ENCODE data around the gene JARID2. TPM values are rescaled to one million over a fixed set of nuclear protein-coding genes. Genes with fewer than 3 reads are reported as not detected.

Gene JARID2
- total RNA-seq, result 13.8 TPM
- long read RNA-seq, partial matches to known transcripts, result 14 of 41 reads
- long read RNA-seq, other reads (novel, unspliced or antisense), result 27 of 41 reads

GRCh38 chr6:15245361-15246216, at the start of gene JARID2:
Gene JARID2, plus strand, starts transcription at chr6:15246069. Its CDS starts 471 bp downstream, at chr6:15246540.
- DNase-seq (ENCODE audit: low spot score), result peak; percentile 98

- no peak for DNase-seq (ENCODE audit: low spot score)
Observed at GRCh38 chr6:15200087-15200486, 45.8 kb upstream of the JARID2 start.

- no peak for DNase-seq (ENCODE audit: low spot score)
Observed at GRCh38 chr6:15205321-15205720, 40.5 kb upstream of the JARID2 start.

DNA sequence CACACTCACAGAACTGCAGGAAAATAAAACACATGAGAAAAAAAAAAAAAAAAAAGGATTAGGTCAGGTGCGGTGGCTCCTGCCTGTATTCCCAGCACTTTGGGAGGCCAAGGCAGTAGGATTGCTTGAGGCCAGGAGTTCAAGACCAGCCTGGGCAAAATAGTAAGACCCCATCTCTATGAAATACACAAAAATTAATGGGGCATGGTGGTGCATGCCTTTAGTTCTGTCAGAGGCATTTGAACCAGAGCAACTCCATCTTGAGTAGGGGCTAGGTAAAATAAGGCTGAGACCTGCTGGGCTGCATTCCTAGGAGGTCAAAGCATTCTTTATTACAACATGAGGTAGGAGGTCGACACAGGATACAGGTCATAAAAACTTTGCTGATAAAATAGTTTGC, 39.0 kb upstream of the JARID2 start:
- no peak for DNase-seq (ENCODE audit: low spot score)

DNA sequence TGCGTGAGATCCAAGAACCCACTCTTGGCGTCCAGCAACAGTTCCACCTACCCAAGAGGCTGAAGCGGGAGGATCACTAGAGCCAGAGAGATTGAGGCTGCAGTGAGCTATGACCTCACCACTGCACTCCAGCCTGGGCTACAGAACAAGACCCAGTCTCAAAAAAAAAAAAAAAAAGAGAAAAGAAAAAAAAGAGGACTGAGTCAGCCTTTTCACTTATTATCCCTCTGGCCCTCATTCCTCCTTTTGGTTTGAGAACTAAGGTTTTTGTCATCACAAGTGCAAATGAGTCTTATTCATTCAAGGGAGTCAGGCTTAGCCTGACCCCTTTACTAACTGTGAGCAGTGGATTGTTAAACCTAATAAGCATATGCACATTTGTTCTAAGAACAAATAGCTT, 37.9 kb upstream of the JARID2 start:
- DNase-seq (ENCODE audit: low spot score), result no peak

- no peak for DNase-seq (ENCODE audit: low spot score)
Observed at GRCh38 chr6:15213838-15214400, 31.9 kb upstream of the JARID2 start.

GRCh38 chr6:15218401-15218800, 27.5 kb upstream of the JARID2 start:
- DNase-seq (ENCODE audit: low spot score), result no peak

DNA sequence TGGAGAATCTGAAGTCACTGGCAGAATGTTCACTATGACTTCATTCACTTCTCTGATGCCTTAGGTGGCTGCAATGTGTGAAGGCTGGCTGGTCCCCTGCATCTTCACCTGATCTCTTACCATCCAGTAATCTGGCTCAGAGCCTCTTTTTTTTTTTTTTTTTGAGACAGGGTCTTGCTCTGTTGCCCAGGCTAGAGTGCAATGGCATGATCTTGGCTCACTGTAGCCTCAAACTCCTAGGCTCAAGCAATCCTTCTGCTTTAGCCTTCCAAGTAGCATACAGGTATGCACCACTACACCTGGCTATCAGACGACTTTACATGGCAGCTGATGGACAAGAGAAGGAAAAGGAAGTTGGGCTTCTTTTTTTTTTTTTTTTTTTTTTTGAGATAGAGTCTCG, 25.8 kb upstream of the JARID2 start:
- no peak for DNase-seq (ENCODE audit: low spot score)

- peak; percentile 26 for DNase-seq (ENCODE audit: low spot score)
Observed at GRCh38 chr6:15227827-15228318, 18.0 kb upstream of the JARID2 start.

DNA sequence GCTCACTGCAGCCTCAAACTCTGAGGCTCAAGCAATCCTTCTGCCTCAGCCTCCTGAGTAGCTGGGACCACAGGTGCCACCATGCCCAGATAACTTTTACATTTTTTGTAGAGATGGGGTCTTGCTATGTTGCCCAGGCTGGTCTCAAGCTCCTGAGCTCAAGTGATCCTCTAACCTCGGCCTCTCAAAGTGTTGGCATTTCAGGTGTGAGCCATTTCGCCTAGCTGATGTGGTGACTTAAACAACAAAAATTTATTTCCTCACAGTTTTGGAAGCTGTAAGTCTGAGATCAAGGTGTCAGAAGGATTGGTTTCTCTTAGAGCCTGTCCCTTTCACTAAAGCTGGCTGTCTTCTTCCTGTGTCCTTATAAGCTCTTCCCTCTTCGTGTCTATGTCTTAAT, 15.0 kb upstream of the JARID2 start:
- no peak for DNase-seq (ENCODE audit: low spot score)

DNA sequence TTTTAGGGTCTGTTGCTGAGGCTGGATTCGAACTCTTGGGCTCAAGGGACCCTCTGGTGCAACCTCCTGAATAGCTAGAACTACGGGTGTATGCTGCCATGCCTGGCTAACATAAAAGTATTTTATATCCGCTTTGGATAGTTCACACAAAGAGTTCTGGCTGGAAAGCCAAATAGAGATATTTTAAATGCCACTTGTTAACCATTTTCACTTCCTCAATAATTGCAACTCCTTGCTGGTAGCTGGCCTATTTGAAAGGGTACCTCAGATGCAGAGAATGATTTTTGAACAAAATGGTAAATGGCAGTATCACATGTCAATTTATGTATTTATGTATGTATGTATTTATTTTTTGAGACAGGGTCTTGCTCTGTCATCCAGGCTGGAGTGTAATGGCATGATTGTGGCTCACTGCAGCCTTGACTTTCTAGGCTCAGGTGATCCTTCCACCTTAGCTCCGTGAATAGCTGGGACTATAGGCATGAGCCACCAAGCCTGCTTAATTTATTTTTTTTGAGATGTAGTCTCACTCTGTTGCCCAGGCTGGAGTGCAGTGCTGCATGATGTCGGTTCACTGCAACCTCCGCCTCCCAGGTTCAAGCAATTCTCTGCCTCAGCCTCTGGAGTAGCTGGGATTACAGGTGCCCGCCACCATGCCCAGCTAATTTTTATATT, 12.9 kb upstream of the JARID2 start:
- DNase-seq (ENCODE audit: low spot score), result peak; percentile 26

GRCh38 chr6:15234068-15234758, 11.7 kb upstream of the JARID2 start:
- peak; percentile 49 for DNase-seq (ENCODE audit: low spot score)

- no peak for DNase-seq (ENCODE audit: low spot score)
Observed at GRCh38 chr6:15239616-15240364, 6.1 kb upstream of the JARID2 start.

- DNase-seq (ENCODE audit: low spot score), result no peak
Observed at GRCh38 chr6:15242503-15242902, 3.4 kb upstream of the JARID2 start.

DNA sequence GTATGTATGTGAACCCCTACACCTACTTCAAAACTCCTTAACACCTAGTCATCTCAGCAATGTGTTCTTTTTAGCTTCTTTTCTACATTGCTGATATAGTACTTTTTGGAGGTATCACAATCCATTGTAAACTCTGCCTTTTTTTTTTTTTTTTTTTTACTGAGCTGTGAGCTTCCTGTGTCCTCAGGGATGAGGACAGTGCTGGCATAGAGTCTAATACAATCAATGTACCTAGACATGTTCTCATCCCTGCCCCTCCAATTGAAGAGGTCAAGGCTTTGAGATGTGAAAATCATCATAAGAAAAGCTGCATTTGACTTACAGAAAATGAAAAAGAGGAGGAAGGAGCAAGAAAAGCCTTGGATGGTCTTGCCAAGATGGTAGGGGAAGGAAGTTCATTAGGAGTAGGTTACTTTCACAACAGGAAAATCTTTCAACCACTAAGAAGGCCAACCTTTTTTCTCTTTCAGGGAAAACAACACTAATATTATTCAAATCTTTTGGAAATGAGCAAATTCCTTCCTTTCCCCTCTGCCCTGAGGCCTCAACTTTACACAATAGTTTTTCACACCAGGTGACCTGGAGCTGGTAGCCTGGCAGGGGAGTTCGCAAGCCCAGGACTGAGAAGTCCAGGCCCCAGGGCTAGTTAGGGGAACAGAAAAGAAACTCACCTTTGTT, 2.8 kb upstream of the JARID2 start:
- DNase-seq (ENCODE audit: low spot score), result no peak

DNA sequence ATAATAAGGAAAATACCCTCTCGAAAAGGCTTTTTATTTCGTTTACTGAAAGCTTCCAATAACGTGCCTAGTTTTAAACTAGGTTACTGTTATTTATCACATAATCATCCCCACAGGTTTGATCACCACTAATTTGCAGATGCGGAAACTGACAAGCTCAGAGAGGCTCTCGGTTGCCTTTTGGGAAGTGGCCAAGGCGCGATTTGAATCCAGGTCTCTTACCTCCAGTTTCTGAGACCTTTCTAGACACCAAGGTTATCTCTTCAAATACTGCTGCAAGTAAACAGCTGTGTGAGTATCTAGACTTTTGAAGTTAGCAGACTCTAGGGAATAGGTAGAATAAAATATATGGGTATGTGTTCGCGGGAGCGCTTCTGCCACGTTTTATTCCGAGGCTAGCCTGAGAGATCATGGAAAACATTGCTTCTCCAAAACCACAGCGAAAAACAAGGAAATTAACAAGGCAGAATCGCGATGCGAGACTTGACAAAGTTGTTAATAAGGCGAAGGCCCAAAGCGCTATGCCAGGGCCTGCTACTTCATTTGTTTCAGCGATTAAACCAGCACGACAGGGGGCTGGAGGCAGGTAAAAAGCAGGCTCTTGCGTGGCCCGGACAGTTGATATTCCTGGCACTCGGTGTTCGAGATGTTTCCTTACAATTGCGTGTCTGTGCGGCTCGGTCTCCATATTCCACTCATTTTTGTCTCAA, 1.8 kb upstream of the JARID2 start:
- no peak for DNase-seq (ENCODE audit: low spot score)

DNA sequence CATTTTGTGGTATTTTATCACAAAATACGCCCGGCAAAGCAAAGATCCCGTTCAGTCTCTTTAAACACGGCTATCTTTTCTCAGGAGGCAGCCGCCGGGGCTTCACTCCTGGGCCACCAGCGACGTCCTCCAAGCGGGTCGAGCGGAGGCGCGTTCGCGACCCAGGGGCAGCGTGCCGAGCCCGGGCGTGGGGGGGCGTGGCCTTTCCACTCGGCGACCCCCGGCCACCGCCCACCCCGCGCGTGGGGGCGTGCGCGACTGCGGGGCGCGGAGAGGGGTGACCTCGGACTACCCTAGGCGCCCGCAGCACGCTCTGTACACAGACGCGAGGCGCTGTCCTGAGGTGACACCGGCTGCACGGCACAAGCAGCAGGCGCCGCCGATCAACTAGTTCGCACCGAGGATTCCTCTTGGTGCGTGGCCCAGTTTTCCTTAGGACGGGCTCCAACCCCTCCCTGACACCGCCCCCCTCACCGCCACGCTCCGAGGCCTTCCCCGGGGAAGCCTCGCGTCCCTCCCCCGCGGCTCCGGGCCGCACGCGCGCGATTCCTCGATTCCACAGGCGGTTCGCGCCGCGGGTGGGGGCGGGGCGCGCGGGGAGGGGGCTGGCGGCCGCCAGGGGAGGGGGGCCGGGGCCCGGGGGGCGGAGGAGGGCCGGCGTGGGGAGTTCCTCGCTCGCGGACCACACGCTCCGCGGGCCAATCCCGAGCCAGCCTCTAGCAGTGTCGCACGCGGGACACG, 1.1 kb upstream of the JARID2 start:
- DNase-seq (ENCODE audit: low spot score), result peak; percentile 93

GRCh38 chr6:15246217-15246665, 372 bp downstream of the JARID2 start:
- DNase-seq (ENCODE audit: low spot score), result no peak
